BJ (cell line): Measurements from ENCODE around the gene NLRP4. TPM values are rescaled to one million over a fixed set of nuclear protein-coding genes. Genes with fewer than 3 reads are reported as not detected.

Experiments
- CTCF ChIA-PET: fragments of 350-600 bp; formaldehyde crosslinking; extraction: SDS; loops from one replicate; lab custom pipeline; 2021; ENCODE audit warnings: antibody characterized with exemption, inconsistent platforms; lab: Yijun Ruan, JAX
- POLR2A ChIA-PET: fragments of 300-600 bp; sonication (Branson Sonifier 250); formaldehyde crosslinking; extraction: SDS; loops from one replicate; lab custom pipeline; 2021; ENCODE audit warnings: antibody characterized with exemption; lab: Charles Lee
- DNase-seq: peaks from one replicate; pipeline ENCODE4 v3.0.0-alpha.2; 2011; ENCODE audit warnings: low read depth
- H3K27me3 ChIP-seq: 2 replicates; pipeline ENCODE4 v1.6.0; 2011; ENCODE audit warnings: low read length; ENCODE audit not compliant: control insufficient read depth, insufficient read depth
- H3K36me3 ChIP-seq: 2 replicates; pipeline ENCODE4 v1.5.1; 2011; ENCODE audit warnings: low read length; ENCODE audit not compliant: control insufficient read depth, insufficient read depth
- H3K4me3 ChIP-seq: 2 replicates; pipeline ENCODE4 v1.5.1; 2011; ENCODE audit warnings: low read depth, mild to moderate bottlenecking, control low read depth, low read length
- polyA plus RNA-seq: library from polyadenylated mRNA; depleted of rRNA; stranded (reverse); fragments of >200 nt; gene quantifications from 2 replicates; pipeline ENCODE4 v1.2.3, GENCODE V29; 2011
- TF ChIP-seq, protein P1 (sequence below): IDR thresholded peaks from 2 replicates; pipeline ENCODE4 v1.5.1; 2011; ENCODE audit warnings: low read depth, mild to moderate bottlenecking, control low read depth, inconsistent platforms, low read length, moderate library complexity; ENCODE audit not compliant: insufficient read depth

Gene NLRP4
- polyA plus RNA-seq, 1 experiment = not detected

DNA sequence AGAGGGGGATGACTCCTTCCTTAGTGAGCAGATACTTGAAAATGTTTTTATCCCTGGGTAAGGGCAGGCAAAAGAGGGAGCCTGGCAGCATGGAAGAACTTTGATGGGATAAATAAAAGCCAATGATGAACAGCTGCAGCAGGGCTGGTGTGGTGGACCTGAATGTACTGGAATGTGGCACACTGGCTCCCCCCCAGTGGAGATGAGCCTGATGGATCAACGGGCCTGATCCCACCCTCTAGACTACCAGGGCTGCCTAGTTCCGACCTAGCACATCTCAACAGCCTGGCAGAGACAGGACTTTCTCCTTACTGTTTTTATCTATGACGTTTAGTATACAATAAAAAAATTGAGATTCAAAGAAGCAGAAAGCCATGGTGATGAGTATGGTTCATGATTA is 25.0 kb upstream of the NLRP4 start:
- no peak for DNase-seq
- H3K36me3 ChIP-seq = no peaks in the 10 kb centered on the region
- no peaks in the 10 kb centered on the region for H3K27me3 ChIP-seq
- TF ChIP-seq, protein P1, sequence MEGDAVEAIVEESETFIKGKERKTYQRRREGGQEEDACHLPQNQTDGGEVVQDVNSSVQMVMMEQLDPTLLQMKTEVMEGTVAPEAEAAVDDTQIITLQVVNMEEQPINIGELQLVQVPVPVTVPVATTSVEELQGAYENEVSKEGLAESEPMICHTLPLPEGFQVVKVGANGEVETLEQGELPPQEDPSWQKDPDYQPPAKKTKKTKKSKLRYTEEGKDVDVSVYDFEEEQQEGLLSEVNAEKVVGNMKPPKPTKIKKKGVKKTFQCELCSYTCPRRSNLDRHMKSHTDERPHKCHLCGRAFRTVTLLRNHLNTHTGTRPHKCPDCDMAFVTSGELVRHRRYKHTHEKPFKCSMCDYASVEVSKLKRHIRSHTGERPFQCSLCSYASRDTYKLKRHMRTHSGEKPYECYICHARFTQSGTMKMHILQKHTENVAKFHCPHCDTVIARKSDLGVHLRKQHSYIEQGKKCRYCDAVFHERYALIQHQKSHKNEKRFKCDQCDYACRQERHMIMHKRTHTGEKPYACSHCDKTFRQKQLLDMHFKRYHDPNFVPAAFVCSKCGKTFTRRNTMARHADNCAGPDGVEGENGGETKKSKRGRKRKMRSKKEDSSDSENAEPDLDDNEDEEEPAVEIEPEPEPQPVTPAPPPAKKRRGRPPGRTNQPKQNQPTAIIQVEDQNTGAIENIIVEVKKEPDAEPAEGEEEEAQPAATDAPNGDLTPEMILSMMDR = no peak
- POLR2A ChIA-PET = no interaction called here
- CTCF ChIA-PET = no interaction called here
- H3K4me3 ChIP-seq = no peak overlapping the region

DNA sequence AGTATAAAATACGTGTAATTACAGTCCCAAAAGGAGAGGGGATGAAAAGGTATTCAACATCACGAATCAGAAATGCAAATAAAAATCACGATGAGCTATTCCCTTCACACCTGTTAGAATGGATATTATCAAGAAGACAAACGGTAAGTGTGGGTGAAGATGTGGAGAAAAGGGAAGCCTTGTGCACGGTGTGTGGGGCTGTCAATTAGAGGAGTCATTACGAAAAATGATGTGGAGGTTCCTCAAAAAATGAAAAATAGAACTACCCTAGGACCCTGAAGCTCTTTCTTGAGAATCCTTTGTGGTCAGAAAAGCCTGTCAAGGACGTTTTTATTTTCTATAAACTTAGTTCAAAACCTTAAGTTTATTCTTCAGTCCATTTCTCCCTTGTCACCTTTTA is 23.9 kb upstream of the NLRP4 start:
- Histone ChIP-seq H3K36me3 (no peaks in the 10 kb centered on the region), H3K27me3 (no peaks in the 10 kb centered on the region), H3K4me3 (no peak overlapping the region)
- ChIA-PET POLR2A (no interaction called here), CTCF (no interaction called here)
- TF ChIP-seq, protein P1 = no peak
- no peak for DNase-seq

- no peaks in the 10 kb centered on the region for H3K27me3 ChIP-seq
- CTCF ChIA-PET = no interaction called here
- no peak overlapping the region for H3K4me3 ChIP-seq
- POLR2A ChIA-PET = no interaction called here
- DNase-seq = no peak
- TF ChIP-seq, protein P1 = no peak
- no peaks in the 10 kb centered on the region for H3K36me3 ChIP-seq
Measured at GRCh38 chr19:55813906-55814305, 22.4 kb upstream of the NLRP4 start.

GRCh38 chr19:55820037-55820436 is 16.3 kb upstream of the NLRP4 start:
- no peak for DNase-seq
- H3K27me3 ChIP-seq = no peaks in the 10 kb centered on the region
- POLR2A ChIA-PET = no interaction called here
- TF ChIP-seq, protein P1 = no peak
- CTCF ChIA-PET = no interaction called here
- no peaks in the 10 kb centered on the region for H3K36me3 ChIP-seq
- no peak overlapping the region for H3K4me3 ChIP-seq

DNA sequence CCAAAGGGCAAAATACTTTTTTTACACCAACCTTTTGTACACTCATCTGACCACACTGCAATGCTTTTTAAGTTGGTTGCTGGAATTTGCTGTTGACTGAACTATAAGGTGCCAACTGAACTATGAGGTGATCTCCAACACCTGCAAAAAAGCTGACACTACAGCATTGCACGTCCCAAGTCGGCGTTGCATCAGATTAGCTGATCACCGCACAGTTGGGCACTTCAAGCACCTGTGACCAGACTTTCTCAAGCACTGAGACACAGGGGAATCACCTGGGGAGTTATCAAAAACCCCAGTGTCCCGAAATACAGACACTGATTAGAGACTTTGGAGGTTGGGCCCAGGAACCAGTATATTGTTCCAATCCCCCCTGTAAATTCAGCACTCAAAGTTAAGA is 5.7 kb upstream of the NLRP4 start:
- no peaks in the 10 kb centered on the region for H3K36me3 ChIP-seq
- no peaks in the 10 kb centered on the region for H3K27me3 ChIP-seq
- DNase-seq = no peak
- CTCF ChIA-PET = no interaction called here
- POLR2A ChIA-PET = no interaction called here
- TF ChIP-seq, protein P1 = no peak
- H3K4me3 ChIP-seq = no peak overlapping the region
